ENCODE results near the gene FILIP1L.
A peak's percentile ranks its signal among the peaks of the same experiment; 100 is the strongest.

Gene FILIP1L

DNA sequence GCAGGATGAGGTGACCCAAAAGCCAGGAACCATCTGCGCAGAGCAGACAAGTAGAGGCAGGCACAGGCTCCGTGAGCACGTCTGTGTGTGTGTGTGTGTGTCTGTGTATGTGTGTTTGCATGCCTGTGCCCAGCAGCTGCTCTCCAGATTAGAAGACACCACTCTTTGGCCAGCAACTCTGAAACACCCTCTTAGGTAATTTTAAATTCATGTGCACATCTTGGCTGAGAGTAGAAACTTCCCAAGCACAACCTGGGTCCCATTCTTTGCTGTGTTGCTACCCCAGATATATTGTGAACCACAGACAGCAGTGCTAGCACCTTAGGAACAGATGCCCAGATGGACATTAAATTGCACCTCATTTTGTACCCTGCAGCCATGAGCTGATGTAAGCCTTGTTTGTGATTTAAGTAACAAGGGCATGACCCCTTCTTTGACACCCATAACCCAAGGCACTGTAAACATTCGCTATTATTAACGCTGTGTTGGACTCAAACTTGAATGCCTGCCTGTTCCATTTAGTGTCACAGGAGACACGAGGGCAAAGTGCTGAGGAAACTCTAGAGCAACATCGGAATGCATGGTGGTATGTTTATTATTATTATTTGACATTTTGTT is at the start of gene FILIP1L:
FILIP1L (minus strand) TSS at position 89 of the 618 bp plus-strand sequence.
- DNase-seq: no peak

- DNase-seq: no peak
Observed at GRCh38 chr3:100163787-100164186, 49.5 kb upstream of the FILIP1L start.

DNA sequence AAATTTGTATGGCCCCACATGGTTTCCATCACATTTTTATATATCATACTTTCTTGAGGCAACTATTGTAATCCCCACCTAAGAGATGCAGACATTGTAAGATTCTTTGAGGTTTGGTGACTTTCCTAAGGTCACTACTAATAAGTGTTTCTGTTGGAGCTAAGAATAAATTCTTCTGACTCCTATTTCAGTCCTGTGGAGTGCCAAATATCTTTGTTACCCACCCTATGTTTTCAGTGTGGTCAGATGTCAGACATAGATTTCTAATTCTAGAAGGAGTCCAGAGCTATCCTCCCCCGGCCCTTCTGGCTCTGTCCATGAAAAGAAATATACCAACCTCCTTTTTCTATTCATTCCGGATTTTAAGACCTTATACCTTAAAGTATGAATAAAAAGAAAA is 46.2 kb upstream of the FILIP1L start:
- DNase-seq: no peak

- DNase-seq: no peak
Observed at GRCh38 chr3:100159331-100160153, 45.2 kb upstream of the FILIP1L start.

GRCh38 chr3:100158918-100159330 is 44.6 kb upstream of the FILIP1L start:
- DNase-seq: peak; percentile 61

- no peak for DNase-seq
Observed at GRCh38 chr3:100157685-100158084, 43.4 kb upstream of the FILIP1L start.

DNA sequence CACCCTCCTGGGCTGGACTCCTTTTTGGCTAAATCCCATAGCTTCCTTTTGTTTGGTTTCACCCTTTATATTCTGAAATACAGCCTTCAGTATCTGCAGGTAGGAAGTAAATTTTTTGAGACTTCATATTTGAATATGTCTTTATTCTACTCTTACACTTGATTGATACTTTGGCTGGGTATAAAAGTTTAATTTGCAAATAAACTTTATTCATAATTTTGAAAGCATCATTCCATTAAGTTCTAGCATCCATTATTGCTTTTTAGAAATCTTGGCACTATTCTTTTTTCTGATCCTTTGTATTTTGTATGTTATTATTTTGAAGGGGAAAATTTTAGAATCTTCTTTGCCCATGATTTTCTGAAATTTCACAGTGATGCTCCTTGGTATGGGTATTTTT is 41.3 kb upstream of the FILIP1L start:
- no peak for DNase-seq

- no peak for DNase-seq
Observed at GRCh38 chr3:100155128-100155527, 40.8 kb upstream of the FILIP1L start.

- DNase-seq: no peak
Observed at GRCh38 chr3:100154171-100154570, 39.9 kb upstream of the FILIP1L start.

DNA sequence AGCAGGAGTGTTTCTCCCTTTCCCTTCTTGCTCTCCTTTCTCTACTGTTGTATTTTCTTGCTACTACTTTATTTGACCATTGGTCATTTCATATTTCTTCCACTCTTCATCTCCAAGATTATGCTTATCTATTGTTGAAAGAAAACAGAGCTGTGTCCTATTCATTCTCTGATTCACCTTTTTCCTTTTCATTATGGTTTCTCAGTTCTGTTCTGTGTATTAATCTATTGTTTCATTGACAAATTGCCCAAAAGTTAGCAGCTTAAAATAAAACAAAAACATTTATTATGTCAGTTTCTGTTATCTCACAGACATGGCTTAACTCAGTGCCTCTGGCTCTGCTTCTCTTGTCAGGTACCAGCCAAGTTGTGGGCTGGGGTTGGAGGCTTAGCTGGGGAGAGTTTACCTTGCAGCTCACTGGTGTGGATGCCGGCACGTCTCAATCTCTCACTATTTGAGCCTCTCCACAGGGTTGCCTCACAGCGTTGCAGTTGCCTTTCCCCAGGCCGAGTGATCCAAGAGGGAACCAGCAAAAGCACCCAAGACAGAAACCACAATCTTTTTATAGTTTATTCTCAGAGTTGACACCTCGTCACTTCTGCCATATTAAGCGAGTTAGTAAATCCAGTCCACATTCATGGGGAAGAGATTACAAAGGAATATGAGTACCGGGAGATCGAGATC is 36.9 kb upstream of the FILIP1L start:
- no peak for DNase-seq

- no peak for DNase-seq
Observed at GRCh38 chr3:100150473-100150872, 36.2 kb upstream of the FILIP1L start.

GRCh38 chr3:100149713-100150415 is 35.6 kb upstream of the FILIP1L start:
- no peak for DNase-seq

DNA sequence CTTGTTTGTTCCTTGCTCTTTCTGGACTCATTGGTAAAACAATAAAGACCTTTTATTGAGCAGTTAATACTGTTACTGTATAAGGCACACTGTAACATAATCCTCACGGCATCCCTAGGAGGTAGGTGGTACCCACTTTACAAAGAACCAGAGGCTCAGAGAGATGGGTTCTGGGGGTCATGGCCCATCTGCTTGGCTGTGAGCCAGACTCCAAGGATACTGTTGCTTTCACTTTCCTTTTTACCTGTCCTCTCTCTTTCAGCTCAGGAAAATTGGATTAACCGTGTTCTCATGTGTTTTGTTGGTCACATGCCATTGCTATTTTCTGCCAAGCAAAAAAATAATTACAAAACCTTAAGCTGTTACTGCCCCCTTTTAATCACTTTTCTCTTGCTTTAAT is 34.8 kb upstream of the FILIP1L start:
- DNase-seq: no peak

DNA sequence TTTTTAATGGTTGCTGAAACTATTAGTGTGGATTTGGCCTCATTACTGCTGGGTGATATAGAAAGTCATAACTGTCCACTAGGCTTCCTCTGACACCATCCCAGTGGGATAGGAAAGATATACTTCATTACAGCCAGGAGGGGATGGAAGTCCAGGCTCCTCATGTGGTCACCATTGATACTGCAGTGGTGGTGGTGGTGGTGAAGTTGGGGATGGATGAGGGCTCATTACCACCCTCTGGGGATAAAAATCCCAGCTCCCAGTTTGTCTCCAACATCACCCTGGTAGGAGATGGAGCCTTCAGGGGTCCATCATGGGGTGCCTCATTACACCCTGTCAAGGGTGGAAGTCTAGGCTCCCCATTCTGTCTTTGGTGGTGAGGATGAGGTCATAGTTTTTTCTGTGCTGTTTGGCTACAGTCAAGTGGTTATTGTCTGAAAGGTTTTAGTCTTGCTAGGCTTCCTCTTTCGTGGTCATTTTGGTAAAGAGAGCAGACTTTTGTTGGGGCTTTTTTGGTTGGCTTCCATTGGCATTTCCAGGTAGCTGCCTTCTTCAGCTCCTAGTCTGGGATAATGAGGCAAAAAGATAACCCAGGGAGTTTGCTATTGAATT is 30.1 kb upstream of the FILIP1L start:
- DNase-seq: no peak

GRCh38 chr3:100141586-100141985 is 27.3 kb upstream of the FILIP1L start:
- no peak for DNase-seq

DNA sequence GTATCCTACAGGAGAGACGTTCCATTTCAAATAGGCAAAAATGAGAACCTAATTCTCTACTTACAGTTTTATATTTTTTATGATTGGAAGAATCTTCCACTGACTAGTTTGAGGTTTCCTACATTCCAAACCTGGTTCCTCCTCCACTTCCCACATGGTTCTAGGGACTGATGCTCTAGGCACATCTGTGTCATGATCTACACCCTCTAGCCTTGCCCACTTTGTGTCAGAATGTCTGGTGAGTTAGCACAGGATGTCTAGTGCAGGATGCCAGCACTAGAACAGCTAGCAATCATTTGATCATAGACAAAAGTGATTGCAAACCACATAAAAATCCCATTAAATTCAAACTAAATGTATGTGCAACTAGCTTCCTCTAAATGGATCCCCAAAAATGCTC is 26.7 kb upstream of the FILIP1L start:
- DNase-seq: no peak

DNA sequence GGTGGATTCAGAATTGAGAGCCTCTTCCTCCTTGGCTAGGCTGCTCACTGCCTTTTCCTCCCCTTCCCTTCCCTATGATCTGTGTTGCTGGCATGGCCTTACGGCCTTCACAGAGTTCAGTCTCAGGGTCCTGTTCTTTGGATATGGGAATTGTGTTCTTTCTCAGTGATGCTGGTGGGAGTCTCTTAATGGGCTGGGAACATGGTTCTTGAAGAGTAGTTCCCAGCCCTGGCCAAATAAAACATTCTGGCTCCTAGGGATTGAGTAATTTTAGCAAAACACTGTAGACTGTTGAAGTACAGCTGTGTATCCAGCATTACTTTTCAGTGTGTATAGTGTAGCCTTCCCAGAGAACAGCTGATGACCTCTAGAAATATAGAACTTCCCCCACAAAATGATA is 22.6 kb upstream of the FILIP1L start:
- DNase-seq: no peak

GRCh38 chr3:100131241-100131640 is 16.9 kb upstream of the FILIP1L start:
- no peak for DNase-seq

DNA sequence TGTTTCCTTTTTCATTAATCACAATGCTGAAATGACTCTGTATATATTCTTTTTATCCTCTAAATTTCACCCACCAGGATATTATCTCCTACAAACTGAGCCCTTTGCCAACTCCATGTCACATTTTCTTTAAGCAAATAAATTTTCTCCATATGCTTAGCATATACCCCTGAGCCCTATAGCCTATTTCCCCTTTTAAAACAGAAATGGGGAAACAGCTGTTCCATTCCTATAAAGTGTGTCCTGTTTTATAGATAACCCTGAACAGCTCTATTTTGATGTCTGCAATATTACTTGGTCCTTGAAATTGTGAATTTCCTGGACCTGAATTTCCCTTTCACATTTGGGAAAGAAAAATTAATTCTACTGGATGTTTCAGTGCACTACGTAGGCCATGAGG is 15.6 kb upstream of the FILIP1L start:
- no peak for DNase-seq

- DNase-seq: no peak
Observed at GRCh38 chr3:100128565-100128964, 14.3 kb upstream of the FILIP1L start.

- DNase-seq: no peak
Observed at GRCh38 chr3:100127792-100128191, 13.5 kb upstream of the FILIP1L start.

DNA sequence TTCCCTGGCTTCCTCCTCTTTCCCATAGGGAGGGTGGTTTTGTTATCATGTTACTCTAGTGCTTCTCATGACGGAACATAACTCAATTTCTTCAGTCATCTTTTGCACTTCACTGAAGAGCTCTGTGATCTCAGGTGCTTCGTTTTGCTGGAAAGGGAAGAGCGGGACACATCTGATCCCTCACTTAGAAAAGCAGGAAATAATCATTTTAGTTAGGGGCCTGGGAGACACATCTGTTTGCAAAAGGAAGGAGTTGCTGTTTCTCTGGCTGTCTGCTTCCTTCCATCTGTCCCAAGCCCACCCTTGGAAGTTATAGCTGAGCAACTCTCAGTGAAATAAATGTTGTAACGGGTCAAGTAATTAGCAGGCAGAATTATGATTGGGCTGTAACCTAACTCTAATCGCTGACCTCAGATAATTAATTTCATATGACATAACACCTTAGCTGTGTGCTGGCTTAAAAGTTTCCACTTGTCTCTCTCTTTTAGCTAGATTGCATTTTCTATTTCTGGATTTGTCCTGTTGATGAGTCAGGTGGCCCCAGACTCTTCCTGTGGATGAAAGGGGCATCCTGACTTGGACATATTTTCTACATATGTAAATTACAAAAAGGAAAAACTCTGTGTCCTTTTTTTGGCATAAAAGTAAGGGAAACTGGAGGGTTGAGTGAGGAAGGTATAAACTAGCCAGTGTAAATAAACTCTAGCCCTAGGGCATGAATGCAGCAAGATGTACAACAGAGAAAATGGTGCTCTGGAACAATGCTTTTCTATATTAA is 11.0 kb upstream of the FILIP1L start:
- DNase-seq: no peak

Measured in NCI-H2081 treated with DMSO at 0.1 percent for 48 hours (cell line).